Mesenchymal stem cell (in vitro differentiated cells and primary cell): ENCODE results near the gene ZNF185.

Experiments
- DNase-seq: peaks from one replicate; pipeline ENCODE4 v3.0.0-alpha.2; 2013
- H2AFZ ChIP-seq: one replicate; pipeline ENCODE4 v1.6.1; 2013; ENCODE audit warnings: low read depth, mild to moderate bottlenecking, control low read depth, inconsistent platforms, low read length, moderate library complexity
- H2AK5ac ChIP-seq: 2 replicates; pipeline ENCODE4 v1.6.1; 2013; ENCODE audit warnings: low read length, moderate library complexity, mild to moderate bottlenecking, inconsistent platforms; ENCODE audit not compliant: severe bottlenecking
- H2BK120ac ChIP-seq: one replicate; pipeline ENCODE4 v1.6.1; 2013; ENCODE audit warnings: low read depth, mild to moderate bottlenecking, inconsistent platforms, low read length, moderate library complexity
- H2BK12ac ChIP-seq, 2 experiments: one replicate each; pipeline ENCODE4 v1.6.1; 2013; ENCODE audit warnings: inconsistent platforms in 2 of 2, low read length in 2 of 2, mild to moderate bottlenecking in 2 of 2, moderate library complexity in 2 of 2, control low read depth in 1 of 2
- H2BK15ac ChIP-seq: one replicate; pipeline ENCODE4 v1.6.1; 2013; ENCODE audit warnings: mild to moderate bottlenecking, low read depth, inconsistent platforms; ENCODE audit not compliant: poor library complexity, severe bottlenecking
- H2BK5ac ChIP-seq: 2 replicates; pipeline ENCODE4 v1.6.1; 2013; ENCODE audit warnings: low read depth, mild to moderate bottlenecking, low read length, control low read depth, inconsistent platforms; ENCODE audit not compliant: poor library complexity, severe bottlenecking
- H3K14ac ChIP-seq, 2 experiments: one replicate each; pipeline ENCODE4 v1.6.1; 2013; ENCODE audit warnings: inconsistent platforms in 2 of 2, low read length in 2 of 2, control low read depth in 1 of 2, mild to moderate bottlenecking in 1 of 2, moderate library complexity in 1 of 2
- H3K18ac ChIP-seq, 2 experiments: one replicate each; pipeline ENCODE4 v1.6.1; 2013; ENCODE audit warnings: inconsistent platforms in 2 of 2, low read length in 2 of 2, control low read depth in 1 of 2, low read depth in 1 of 2, mild to moderate bottlenecking in 1 of 2
- H3K23ac ChIP-seq, 2 experiments: one replicate each; pipeline ENCODE4 v1.6.1; 2013; ENCODE audit warnings: inconsistent platforms in 2 of 2, low read length in 2 of 2, mild to moderate bottlenecking in 2 of 2, moderate library complexity in 2 of 2, control low read depth in 1 of 2
- H3K27ac ChIP-seq: 2 replicates; pipeline ENCODE4 v1.5.1; 2013; ENCODE audit warnings: mild to moderate bottlenecking, moderate library complexity, low read length, control low read depth, inconsistent platforms; ENCODE audit not compliant: poor library complexity, severe bottlenecking
- H3K27me3 ChIP-seq, 2 experiments: 2 replicates each; pipeline versions ENCODE4 v1.6.1 to v1.7.0; 2013; ENCODE audit warnings: low read length in 2 of 2, mild to moderate bottlenecking in 2 of 2, moderate library complexity in 2 of 2, control low read depth in 1 of 2, inconsistent platforms in 1 of 2; ENCODE audit not compliant: control insufficient read depth in 1 of 2, insufficient read depth in 1 of 2
- H3K36me3 ChIP-seq, 2 experiments: 2 replicates each; pipeline versions ENCODE4 v1.6.1 to v1.7.0; 2013; ENCODE audit warnings: low read length in 2 of 2, control low read depth in 1 of 2, inconsistent platforms in 1 of 2, low read depth in 1 of 2, mild to moderate bottlenecking in 1 of 2; ENCODE audit not compliant: insufficient read depth in 2 of 2, control insufficient read depth in 1 of 2
- H3K4ac ChIP-seq, 2 experiments: one replicate each; pipeline ENCODE4 v1.6.1; 2013; ENCODE audit warnings: inconsistent platforms in 2 of 2, low read length in 2 of 2, mild to moderate bottlenecking in 2 of 2, moderate library complexity in 2 of 2, control low read depth in 1 of 2, low read depth in 1 of 2
- H3K4me1 ChIP-seq: 2 replicates; pipeline ENCODE4 v1.6.1; 2013; ENCODE audit warnings: low read depth, low read length, control low read depth; ENCODE audit not compliant: control insufficient read depth, insufficient read depth
- H3K4me2 ChIP-seq: 2 replicates; pipeline ENCODE4 v1.6.1; 2013; ENCODE audit warnings: low read length, mild to moderate bottlenecking, inconsistent platforms; ENCODE audit not compliant: poor library complexity, severe bottlenecking
- H3K4me3 ChIP-seq, 2 experiments: 2 replicates each; pipeline versions ENCODE4 v1.5.1 to v1.7.0; 2013; ENCODE audit warnings: low read length in 2 of 2, mild to moderate bottlenecking in 2 of 2, control low read depth in 1 of 2, low read depth in 1 of 2; ENCODE audit not compliant: insufficient read depth in 1 of 2
- H3K79me1 ChIP-seq: replicated peaks from 2 replicates; pipeline ENCODE4 v1.6.1; 2013; ENCODE audit warnings: mild to moderate bottlenecking, control low read depth, low read length, inconsistent platforms; ENCODE audit not compliant: poor library complexity, severe bottlenecking
- H3K9ac ChIP-seq: 2 replicates; pipeline ENCODE4 v1.7.0; 2013; ENCODE audit warnings: mild to moderate bottlenecking, low read length, moderate library complexity
- H3K9me3 ChIP-seq: 2 replicates; pipeline ENCODE4 v1.7.0; 2013; ENCODE audit warnings: mild to moderate bottlenecking, low read length; ENCODE audit not compliant: control insufficient read depth
- H4K8ac ChIP-seq: one replicate; pipeline ENCODE4 v1.6.1; 2013; ENCODE audit warnings: inconsistent platforms, mild to moderate bottlenecking, low read length, moderate library complexity
- H4K91ac ChIP-seq: one replicate; pipeline ENCODE4 v1.6.1; 2013; ENCODE audit warnings: mild to moderate bottlenecking, low read length, inconsistent platforms
- WGBS: methylation state at CpG from one replicate; pipeline ENCODE4 v1.1.7; 2013; ENCODE audit warnings: mixed read lengths; 5-methylcytosine and 5-hydroxymethylcytosine counted together

ZNF185 gene

DNA sequence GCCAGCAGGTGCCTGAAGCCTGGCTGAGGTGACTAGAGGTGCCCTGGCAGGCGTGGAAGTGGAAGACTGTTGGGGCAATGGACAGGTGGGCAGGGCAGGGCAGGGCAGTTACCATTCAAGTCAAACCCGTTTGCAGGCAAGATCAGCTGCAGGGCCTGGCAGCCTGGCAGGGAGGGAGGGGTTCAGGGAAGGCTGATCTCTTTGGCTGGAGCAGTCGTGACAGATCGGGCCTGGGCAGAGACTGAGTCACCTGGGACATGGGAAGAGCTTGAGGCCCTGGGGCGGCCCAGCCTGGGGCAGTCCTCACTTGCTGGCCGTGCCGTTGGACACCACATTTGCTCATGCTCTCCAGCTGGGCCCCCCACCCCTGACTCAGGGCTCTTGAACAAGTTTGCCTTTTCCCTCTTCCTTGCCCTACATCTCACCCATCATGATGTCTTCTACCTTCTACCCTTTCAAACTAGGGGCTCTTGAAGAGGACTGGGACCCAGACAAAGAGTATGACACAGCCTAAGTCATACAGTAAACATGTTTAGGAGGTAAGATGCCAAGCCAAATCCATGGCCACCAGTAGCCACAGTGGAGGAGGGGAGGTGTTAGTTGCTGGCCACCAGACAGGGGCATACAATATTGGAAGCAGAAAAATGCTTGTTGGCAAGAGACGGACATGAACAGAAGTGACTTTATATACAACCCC lies 2.0 kb upstream of the ZNF185 start:
- no peak overlapping the region for H3K18ac ChIP-seq
- no peak overlapping the region for H3K14ac ChIP-seq
- DNase-seq = no peak
- peaks cover 3% of the 10 kb centered on the region for H3K79me1 ChIP-seq
- H3K4me2 ChIP-seq = no peak overlapping the region
- no peak overlapping the region for H3K4ac ChIP-seq
- no peak overlapping the region for H3K4me3 ChIP-seq
- peaks cover 24% of the 10 kb centered on the region for H3K4me1 ChIP-seq
- no peak overlapping the region for H2BK15ac ChIP-seq
- no peak overlapping the region for H3K27ac ChIP-seq
- no peaks in the 10 kb centered on the region for H3K9me3 ChIP-seq
- peaks cover 8 to 82% of the 10 kb centered on the region in 2 experiments for H3K27me3 ChIP-seq
- peaks cover 0 to 4% of the 10 kb centered on the region in 2 experiments for H3K36me3 ChIP-seq
- H2BK120ac ChIP-seq = no peak overlapping the region
- H2BK5ac ChIP-seq = no peak overlapping the region
- H4K91ac ChIP-seq = no peak overlapping the region
- no peak overlapping the region for H2BK12ac ChIP-seq
- no peak overlapping the region for H2AFZ ChIP-seq
- no peak overlapping the region for H3K23ac ChIP-seq
- no peak overlapping the region for H2AK5ac ChIP-seq
- H4K8ac ChIP-seq = no peak overlapping the region
- no peak overlapping the region for H3K9ac ChIP-seq
- 94% methylated on average over 7 of the region's 8 CpGs for WGBS

- peaks cover 24% of the 10 kb centered on the region for H3K4me1 ChIP-seq
- H2BK12ac ChIP-seq = no peak overlapping the region
- H3K27me3 ChIP-seq = peaks cover 3 to 78% of the 10 kb centered on the region in 2 experiments
- peaks cover 0 to 4% of the 10 kb centered on the region in 2 experiments for H3K36me3 ChIP-seq
- H3K18ac ChIP-seq = no peak overlapping the region
- no peak for DNase-seq
- H3K27ac ChIP-seq = no peak overlapping the region
- no peak overlapping the region for H3K4me3 ChIP-seq
- no peak overlapping the region for H2BK5ac ChIP-seq
- H3K9me3 ChIP-seq = no peaks in the 10 kb centered on the region
- H3K79me1 ChIP-seq = peaks cover 3% of the 10 kb centered on the region
- no peak overlapping the region for H3K23ac ChIP-seq
- no peak overlapping the region for H2BK15ac ChIP-seq
- H3K14ac ChIP-seq = no peak overlapping the region
- H2AK5ac ChIP-seq = no peak overlapping the region
- no peak overlapping the region for H3K9ac ChIP-seq
- no peak overlapping the region for H4K91ac ChIP-seq
- no peak overlapping the region for H2BK120ac ChIP-seq
- H3K4ac ChIP-seq = no peak overlapping the region
- no peak overlapping the region for H3K4me2 ChIP-seq
- WGBS = 49% methylated on average over 8 of the region's 8 CpGs
- no peak overlapping the region for H2AFZ ChIP-seq
- H4K8ac ChIP-seq = no peak overlapping the region
Observed at GRCh38 chrX:152896450-152896849, 1.4 kb upstream of the ZNF185 start.

GRCh38 chrX:152898442-152898841 lies 575 bp downstream of the ZNF185 start:
- no peaks in the 10 kb centered on the region for H3K9me3 ChIP-seq
- no peak overlapping the region for H3K27ac ChIP-seq
- no peak overlapping the region for H3K23ac ChIP-seq
- H3K4me2 ChIP-seq = peak overlapping the region; percentile 82
- no peak overlapping the region for H3K14ac ChIP-seq
- peaks cover 5% of the 10 kb centered on the region for H3K79me1 ChIP-seq
- 89% methylated on average over 5 of the region's 10 CpGs for WGBS
- no peak overlapping the region for H3K4me3 ChIP-seq
- H4K8ac ChIP-seq = no peak overlapping the region
- no peak overlapping the region for H2BK5ac ChIP-seq
- H2BK12ac ChIP-seq = no peak overlapping the region
- no peak overlapping the region for H2BK15ac ChIP-seq
- H3K9ac ChIP-seq = no peak overlapping the region
- H3K27me3 ChIP-seq = peaks cover 0 to 68% of the 10 kb centered on the region in 2 experiments
- DNase-seq = no peak
- no peak overlapping the region for H4K91ac ChIP-seq
- H2AFZ ChIP-seq = no peak overlapping the region
- H3K4me1 ChIP-seq = peaks cover 30% of the 10 kb centered on the region
- H3K18ac ChIP-seq = no peak overlapping the region
- peak overlapping the region; percentile 19 for H2BK120ac ChIP-seq
- no peak overlapping the region for H2AK5ac ChIP-seq
- no peak overlapping the region for H3K4ac ChIP-seq
- H3K36me3 ChIP-seq = peaks cover 0 to 4% of the 10 kb centered on the region in 2 experiments

- Histone ChIP-seq H3K14ac (no peak overlapping the region), H3K36me3 (peaks cover 0 to 4% of the 10 kb centered on the region in 2 experiments), H3K27ac (no peak overlapping the region), H2AFZ (no peak overlapping the region), H2BK5ac (no peak overlapping the region), H3K27me3 (peaks cover 0 to 65% of the 10 kb centered on the region in 2 experiments), H3K9ac (no peak overlapping the region), H3K18ac (no peak overlapping the region), H3K4me2 (peak overlapping the region; percentile 16), H2BK12ac (no peak overlapping the region), H3K4ac (no peak overlapping the region), H3K4me1 (peaks cover 37% of the 10 kb centered on the region), H3K9me3 (no peaks in the 10 kb centered on the region), H3K4me3 (no peak overlapping the region), H3K79me1 (peaks cover 5% of the 10 kb centered on the region), H2BK15ac (no peak overlapping the region), H2BK120ac (no peak overlapping the region), H2AK5ac (no peak overlapping the region), H4K8ac (no peak overlapping the region), H3K23ac (no peak overlapping the region), H4K91ac (no peak overlapping the region)
- DNase-seq = no peak
- 90% methylated on average over 12 of the region's 16 CpGs for WGBS
Observed at GRCh38 chrX:152899111-152899873, 1.4 kb downstream of the ZNF185 start.
